B cell (primary cell): ENCODE data around the gene RFPL2. TPM values are rescaled to one million over a fixed set of nuclear protein-coding genes. Genes with fewer than 3 reads are reported as not detected.
"Not testable (repeated sequence)": the region's sequence is repeated elsewhere in the genome, so short reads cannot be mapped to it uniquely, and the experiment has no call there.

Source experiments
- ATAC-seq: fragments of 200-7000 bp; cut with Tn5 transposase; one replicate; pipeline ENCODE4 v1.10.0; 2021; ENCODE audit warnings: low read depth, mild to moderate bottlenecking, moderate number of reproducible peaks, moderate library complexity
- CTCF ChIA-PET: fragments of 350-600 bp; sonication (Branson Sonifier 250); formaldehyde crosslinking; loops from one replicate; lab custom pipeline; 2021; ENCODE audit warnings: antibody characterized with exemption, inconsistent platforms; lab: Charles Lee
- POLR2A ChIA-PET: fragments of 350-600 bp; sonication (Branson Sonifier 250); formaldehyde crosslinking; loops from one replicate; lab custom pipeline; 2021; ENCODE audit warnings: antibody characterized with exemption; lab: Charles Lee
- DNase-seq: peaks from one replicate; pipeline ENCODE4 v3.0.0; 2013
- H2AFZ ChIP-seq: 2 replicates; pipeline ENCODE4 v1.6.1; 2012; ENCODE audit warnings: mild to moderate bottlenecking, low read depth, low read length; ENCODE audit not compliant: insufficient read depth, poor library complexity, severe bottlenecking
- H3K27ac ChIP-seq, 2 donors: 1 replicate in 1 of 2; 2 replicates in 1 of 2; pipeline ENCODE4 v1.5.1; 2012 to 2013; ENCODE audit warnings: low read length in 2 of 2, mild to moderate bottlenecking in 2 of 2, moderate library complexity in 1 of 2
- H3K27me3 ChIP-seq, 4 experiments: fragments of 200-600 bp in 1 of 4; sonication (generic) in 1 of 4; replicated peaks in 1 of 4; 1 replicate in 2 of 4; 2 replicates in 2 of 4; pipeline versions ENCODE4 v1.6.1 to v1.7.0; 2013 to 2016; ENCODE audit warnings: low read length in 3 of 4, mild to moderate bottlenecking in 2 of 4, mixed read lengths in 1 of 4, moderate library complexity in 1 of 4; ENCODE audit not compliant: insufficient read depth in 4 of 4, control insufficient read depth in 3 of 4; ENCODE audit errors: control extremely low read depth in 1 of 4
- H3K36me3 ChIP-seq, 2 experiments: replicated peaks in 1 of 2; 1 replicate in 1 of 2; 2 replicates in 1 of 2; pipeline versions ENCODE4 v1.6.1 to v1.7.1; 2013; ENCODE audit warnings: low read length in 1 of 2; ENCODE audit not compliant: insufficient read depth in 2 of 2, control insufficient read depth in 1 of 2; ENCODE audit errors: control extremely low read depth in 1 of 2, extremely low read depth in 1 of 2
- H3K4me1 ChIP-seq, 2 donors: fragments of 200-600 bp in 1 of 2; sonication (generic) in 1 of 2; 1 replicate in 1 of 2; 2 replicates in 1 of 2; pipeline versions ENCODE4 v1.5.1 to v1.6.1; 2013 to 2017; ENCODE audit warnings: low read length in 2 of 2; ENCODE audit not compliant: control insufficient read depth in 2 of 2, insufficient read depth in 2 of 2
- H3K4me2 ChIP-seq: replicated peaks from 2 replicates; pipeline ENCODE3; 2012; ENCODE audit warnings: mild to moderate bottlenecking, low read depth, low read length; ENCODE audit not compliant: poor library complexity, severe bottlenecking
- H3K4me3 ChIP-seq, 5 experiments: fragments of 200-600 bp in 1 of 5; sonication (generic) in 1 of 5; 1 replicate in 3 of 5; 2 replicates in 2 of 5; pipeline versions ENCODE4 v1.5.1 to v1.7.0; 2011 to 2016; ENCODE audit warnings: low read length in 4 of 5, mild to moderate bottlenecking in 4 of 5, low read depth in 2 of 5, control low read depth in 1 of 5, moderate library complexity in 1 of 5; ENCODE audit not compliant: insufficient read depth in 1 of 5; ENCODE audit errors: control extremely low read depth in 1 of 5, extremely low read depth in 1 of 5
- H3K79me2 ChIP-seq: fragments of 200-600 bp; sonication (generic); one replicate; pipeline ENCODE4 v1.6.0; 2016; ENCODE audit warnings: low read length; ENCODE audit not compliant: control insufficient read depth, insufficient read depth
- H3K9ac ChIP-seq: fragments of 200-600 bp; sonication (generic); 2 replicates; pipeline ENCODE4 v1.6.1; 2017; ENCODE audit warnings: mild to moderate bottlenecking, low read length, moderate library complexity
- H3K9me3 ChIP-seq, 3 donors: one replicate each; pipeline versions ENCODE4 v1.6.1 to v1.7.1; 2013; ENCODE audit warnings: low read length in 2 of 3; ENCODE audit not compliant: control insufficient read depth in 2 of 3, insufficient read depth in 1 of 3; ENCODE audit errors: control extremely low read depth in 1 of 3
- H4K20me1 ChIP-seq: 2 replicates; pipeline ENCODE4 v1.6.0; 2012; ENCODE audit warnings: mild to moderate bottlenecking, low read length; ENCODE audit not compliant: insufficient read depth, control insufficient read depth, poor library complexity, severe bottlenecking
- H3K27ac Mint-ChIP-seq: one replicate; pipeline ENCODE4 v1.8.0; 2021; ENCODE audit warnings: mixed read lengths
- H3K27me3 Mint-ChIP-seq: one replicate; pipeline ENCODE4 v1.8.0; 2021; ENCODE audit warnings: mixed read lengths
- H3K4me1 Mint-ChIP-seq: one replicate; pipeline ENCODE4 v1.8.0; 2021; ENCODE audit warnings: mixed read lengths
- H3K4me3 Mint-ChIP-seq: one replicate; pipeline ENCODE4 v1.8.0; 2021; ENCODE audit warnings: mixed read lengths
- H3K9me3 Mint-ChIP-seq: one replicate; pipeline ENCODE4 v1.8.0; 2022; ENCODE audit warnings: mixed read lengths; ENCODE audit not compliant: insufficient read depth
- CTCF ChIP-seq: fragments of 200-600 bp; IDR thresholded peaks from one replicate; pipeline ENCODE4 v1.8.0; 2022; ENCODE audit warnings: antibody characterized with exemption, mild to moderate bottlenecking
- EZH2 ChIP-seq: IDR thresholded peaks from 2 replicates; pipeline ENCODE4 v1.6.1; 2012; ENCODE audit warnings: borderline replicate concordance, low read depth, mild to moderate bottlenecking, moderate library complexity, low read length; ENCODE audit not compliant: insufficient read depth, poor library complexity, severe bottlenecking
- WGBS: methylation state at CpG from one replicate; pipeline ENCODE4 v1.1.5; 2013; ENCODE audit warnings: missing lambda C conversion rate; ENCODE audit not compliant: insufficient coverage; 5-methylcytosine and 5-hydroxymethylcytosine counted together
- intact Hi-C: fragments of 100-400 bp; cut with micrococcal nuclease; formaldehyde crosslinking; loops from one replicate; pipeline ENCODE4 v1.10.0; 2022
- polyA plus RNA-seq: library from polyadenylated mRNA; depleted of rRNA; stranded (reverse); fragments of >200 nt; gene quantifications from 2 replicates; pipeline ENCODE4 v1.2.3, GENCODE V29; 2012
- total RNA-seq, 2 donors: library from RNA; stranded (reverse); fragments of 120-200 nt in 1 of 2; gene quantifications; 1 replicate in 1 of 2; 2 replicates in 1 of 2; pipeline versions ENCODE4 v1.2.3 to v1.2.4, GENCODE V29; 2013 to 2022

The RFPL2 gene
- total and polyA plus RNA-seq, 2 donors (not counting 1 experiment from before 2014, with no cell fraction given), result not detected

- Histone ChIP-seq H3K4me2 (no peak overlapping the region), H4K20me1 (no peaks in the 10 kb centered on the region), H3K27ac (no peak overlapping the region), H3K4me3 (no peak overlapping the region), H3K4me1 (no peaks in the 10 kb centered on the region), H3K9me3 (no peaks in the 10 kb centered on the region), H3K9ac (no peak overlapping the region), H3K27me3 (peaks cover 0 to 7% (median 0%) of the 10 kb centered on the region in 4 experiments), H3K36me3 (no peaks in the 10 kb centered on the region), H2AFZ (no peak overlapping the region), H3K79me2 (no peaks in the 10 kb centered on the region)
- ChIA-PET CTCF (interaction anchor here (0.7 kb wide), 1 partner anchor 62 kb away, joined by 3 read pairs; no protein-coding TSS in a partner anchor), POLR2A (no interaction called here)
- intact Hi-C loops, result no loop called here
- peaks cover 21% of the 10 kb centered on the region for H3K27me3 Mint-ChIP-seq
- ATAC-seq, result no peak
- H3K4me3 Mint-ChIP-seq, result no peak overlapping the region
- no peaks in the 10 kb centered on the region for H3K9me3 Mint-ChIP-seq
- 91% methylated on average over 5 of the region's 6 CpGs for WGBS
- TF ChIP-seq CTCF, result no peak
- no peak for TF ChIP-seq EZH2
- no peak for DNase-seq
- H3K4me1 Mint-ChIP-seq, result no peaks in the 10 kb centered on the region
- no peak overlapping the region for H3K27ac Mint-ChIP-seq
These were observed 40.6 kb downstream of the RFPL2 start for GRCh38 chr22:32164075-32164860.

- POLR2A ChIA-PET, H3K79me2 ChIP-seq, H3K4me1 Mint-ChIP-seq, H3K9me3 Mint-ChIP-seq, ATAC-seq, CTCF ChIA-PET, H3K4me2 ChIP-seq, H3K4me3 ChIP-seq, H4K20me1 ChIP-seq, H3K27ac ChIP-seq, H3K9me3 ChIP-seq, H3K4me3 Mint-ChIP-seq, H3K27ac Mint-ChIP-seq, H3K9ac ChIP-seq, H3K36me3 ChIP-seq, H2AFZ ChIP-seq, DNase-seq, H3K27me3 ChIP-seq, H3K4me1 ChIP-seq, intact Hi-C loops: not testable (repeated sequence)
- H3K27me3 Mint-ChIP-seq, result peaks cover 22% of the 10 kb centered on the region
- WGBS, result 94% methylated on average over 4 of the region's 5 CpGs
These were observed 44.5 kb downstream of the RFPL2 start for GRCh38 chr22:32160411-32160810.
